Osteocyte (in vitro differentiated cells): Measurements from ENCODE around the gene PIGU. TPM values are rescaled to one million over a fixed set of nuclear protein-coding genes. Genes with fewer than 3 reads are reported as not detected.
A peak's percentile ranks its signal among the peaks of the same experiment; 100 is the strongest.

Experiments
- DNase-seq: peaks from one replicate; pipeline ENCODE4 v3.0.0; 2021; ENCODE audit warnings: mixed read lengths; ENCODE audit not compliant: unreplicated experiment; ENCODE audit errors: extremely low spot score
- H3K27ac Mint-ChIP-seq: one replicate; pipeline ENCODE4 v1.8.0; 2021; ENCODE audit warnings: mild to moderate bottlenecking, mixed read lengths; ENCODE audit not compliant: unreplicated experiment
- H3K27me3 Mint-ChIP-seq: one replicate; pipeline ENCODE4 v1.8.0; 2021; ENCODE audit warnings: mixed read lengths; ENCODE audit not compliant: unreplicated experiment
- H3K36me3 Mint-ChIP-seq: one replicate; pipeline ENCODE4 v1.8.0; 2021; ENCODE audit warnings: mixed read lengths; ENCODE audit not compliant: unreplicated experiment
- H3K4me1 Mint-ChIP-seq: one replicate; pipeline ENCODE4 v1.8.0; 2021; ENCODE audit warnings: mixed read lengths; ENCODE audit not compliant: unreplicated experiment
- H3K4me3 Mint-ChIP-seq: one replicate; pipeline ENCODE4 v1.8.0; 2021; ENCODE audit warnings: mild to moderate bottlenecking, moderate library complexity, mixed read lengths; ENCODE audit not compliant: unreplicated experiment
- H3K9me3 Mint-ChIP-seq: one replicate; pipeline ENCODE4 v1.8.0; 2021; ENCODE audit warnings: mixed read lengths; ENCODE audit not compliant: unreplicated experiment
- CTCF ChIP-seq: fragments of 200-600 bp; sonication (generic); IDR thresholded peaks from 2 replicates; pipeline ENCODE4 v1.5.0; 2021; ENCODE audit warnings: antibody characterized with exemption, mild to moderate bottlenecking, moderate library complexity
- total RNA-seq: library from RNA; stranded (reverse); gene quantifications from 2 replicates; pipeline ENCODE4 v1.2.1, GENCODE V29; 2021

PIGU gene
- total RNA-seq, 1 donor from 2014 or later = 15.5 TPM

GRCh38 chr20:34574861-34575260, 102.0 kb downstream of the PIGU start:
- Mint-ChIP-seq H3K4me1 (peaks cover 7% of the 10 kb centered on the region), H3K27ac (no peak overlapping the region), H3K9me3 (no peaks in the 10 kb centered on the region), H3K36me3 (peaks cover 3% of the 10 kb centered on the region), H3K4me3 (no peak overlapping the region), H3K27me3 (no peaks in the 10 kb centered on the region)
- DNase-seq = no peak
- no peak for TF ChIP-seq CTCF

GRCh38 chr20:34574426-34574825, 102.5 kb downstream of the PIGU start:
- DNase-seq = no peak
- Mint-ChIP-seq H3K36me3 (peaks cover 3% of the 10 kb centered on the region), H3K27ac (no peak overlapping the region)

GRCh38 chr20:34573541-34574300, 103.2 kb downstream of the PIGU start:
- DNase-seq = peak; percentile 63
- no peak for TF ChIP-seq CTCF
- Mint-ChIP-seq H3K4me3 (no peak overlapping the region), H3K9me3 (no peaks in the 10 kb centered on the region), H3K27me3 (no peaks in the 10 kb centered on the region), H3K27ac (no peak overlapping the region), H3K36me3 (peaks cover 3% of the 10 kb centered on the region), H3K4me1 (no peaks in the 10 kb centered on the region)

More at GRCh38 chr20:34574426-34574825, 102.5 kb downstream of the PIGU start:
- Mint-ChIP-seq H3K27me3 (no peaks in the 10 kb centered on the region), H3K4me3 (no peak overlapping the region), H3K4me1 (peaks cover 3% of the 10 kb centered on the region), H3K9me3 (no peaks in the 10 kb centered on the region)
- no peak for TF ChIP-seq CTCF

GRCh38 chr20:34571753-34572152, 105.1 kb downstream of the PIGU start:
- no peak for DNase-seq
- Mint-ChIP-seq H3K36me3 (peaks cover 3% of the 10 kb centered on the region), H3K27me3 (no peaks in the 10 kb centered on the region), H3K4me1 (no peaks in the 10 kb centered on the region), H3K4me3 (no peak overlapping the region), H3K9me3 (no peaks in the 10 kb centered on the region), H3K27ac (no peak overlapping the region)
- no peak for TF ChIP-seq CTCF

- no peaks in the 10 kb centered on the region for H3K9me3 Mint-ChIP-seq
- TF ChIP-seq CTCF = no peak
- H3K27me3 Mint-ChIP-seq = no peaks in the 10 kb centered on the region
- no peaks in the 10 kb centered on the region for H3K4me1 Mint-ChIP-seq
- peaks cover 3% of the 10 kb centered on the region for H3K36me3 Mint-ChIP-seq
- no peak overlapping the region for H3K27ac Mint-ChIP-seq
- no peak overlapping the region for H3K4me3 Mint-ChIP-seq
- no peak for DNase-seq
Observed at GRCh38 chr20:34570859-34571306, 106.0 kb downstream of the PIGU start.
